HG02610 (cell line): ENCODE measurements around the gene GABRP.
"Not testable (repeated sequence)": the region's sequence is repeated elsewhere in the genome, so short reads cannot be mapped to it uniquely, and the experiment has no call there.

ENCODE experiments used
- ATAC-seq: cut with Tn5 transposase; IDR thresholded peaks from one replicate; pipeline ENCODE4 v1.9.1; 2021; ENCODE audit warnings: mild to moderate bottlenecking, moderate library complexity; ENCODE audit not compliant: unreplicated experiment

Gene GABRP

DNA sequence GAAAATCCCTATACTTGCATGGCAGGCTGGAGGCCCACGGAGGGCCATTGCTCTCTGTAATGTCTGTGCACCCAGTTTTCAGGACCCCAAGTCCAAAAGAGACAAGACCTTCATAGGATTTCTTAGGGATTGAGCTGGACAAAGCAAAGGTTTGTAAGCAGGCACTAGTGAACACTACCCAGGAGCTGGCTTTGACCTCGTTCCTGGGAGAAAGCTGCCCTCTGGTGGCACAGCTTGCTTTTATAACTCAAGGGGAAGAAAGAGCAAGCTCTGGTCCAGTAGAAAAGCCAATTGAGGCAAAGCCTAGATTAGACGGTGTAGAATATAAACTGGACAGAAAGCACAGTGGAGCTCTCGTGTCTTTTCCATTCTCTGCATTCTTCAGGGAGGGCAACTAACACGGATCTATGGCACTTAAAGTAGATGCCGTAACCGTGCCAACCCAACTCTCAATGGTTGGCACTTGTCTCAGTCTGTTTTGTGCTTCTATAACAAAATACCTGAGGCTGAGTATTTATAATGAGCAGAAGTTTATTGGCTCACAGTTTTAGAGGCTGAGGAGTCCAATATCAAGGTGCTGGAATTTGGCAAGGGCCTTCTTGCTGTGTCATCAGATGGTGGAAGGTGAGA is 7.9 kb downstream of the GABRP start:
- no peak for ATAC-seq

DNA sequence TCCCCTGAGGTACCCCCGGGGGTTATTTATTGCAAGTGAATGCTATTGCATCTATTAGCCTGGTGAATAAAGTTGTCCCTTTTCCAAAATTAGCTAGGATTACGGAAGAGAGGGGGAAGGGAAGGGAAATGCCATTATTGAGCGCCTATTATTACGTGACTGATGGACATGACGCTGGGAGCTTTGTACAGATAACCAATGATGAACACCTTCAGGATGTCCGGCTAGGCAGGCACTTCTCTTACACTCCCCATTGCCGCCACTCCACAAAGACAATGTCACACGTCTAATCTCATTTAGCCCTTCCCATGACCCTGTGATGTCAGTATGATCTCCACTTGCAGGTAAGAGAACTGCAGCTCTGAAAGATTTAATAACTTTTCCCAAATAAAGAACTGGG is 9.4 kb downstream of the GABRP start:
- no peak for ATAC-seq

DNA sequence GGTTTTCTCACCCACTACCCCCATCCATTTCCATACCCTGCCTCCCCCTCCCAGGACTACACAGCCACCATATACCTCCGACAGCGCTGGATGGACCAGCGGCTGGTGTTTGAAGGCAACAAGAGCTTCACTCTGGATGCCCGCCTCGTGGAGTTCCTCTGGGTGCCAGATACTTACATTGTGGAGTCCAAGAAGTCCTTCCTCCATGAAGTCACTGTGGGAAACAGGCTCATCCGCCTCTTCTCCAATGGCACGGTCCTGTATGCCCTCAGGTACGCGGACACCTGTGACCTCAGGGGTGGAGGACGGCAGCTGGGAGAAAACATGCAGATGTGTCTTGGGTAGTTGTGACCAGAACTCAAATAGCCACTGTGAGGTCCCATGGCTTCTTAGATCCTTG is 11.6 kb downstream of the GABRP start:
- no peak for ATAC-seq

DNA sequence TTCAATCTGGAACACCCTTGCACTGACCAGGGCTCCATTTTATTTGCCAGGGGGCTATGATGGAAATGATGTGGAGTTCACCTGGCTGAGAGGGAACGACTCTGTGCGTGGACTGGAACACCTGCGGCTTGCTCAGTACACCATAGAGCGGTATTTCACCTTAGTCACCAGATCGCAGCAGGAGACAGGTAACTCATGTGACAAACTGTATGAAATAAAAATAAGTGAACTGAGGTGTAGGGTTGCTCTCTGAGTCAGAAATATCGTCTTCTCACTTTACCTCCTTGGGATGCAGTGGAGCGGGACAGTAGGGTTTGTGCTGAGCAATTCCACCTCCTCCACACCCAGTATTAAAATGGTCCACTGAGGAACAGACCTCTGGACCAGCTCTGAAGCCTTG is 22.1 kb downstream of the GABRP start:
- ATAC-seq, result no peak

DNA sequence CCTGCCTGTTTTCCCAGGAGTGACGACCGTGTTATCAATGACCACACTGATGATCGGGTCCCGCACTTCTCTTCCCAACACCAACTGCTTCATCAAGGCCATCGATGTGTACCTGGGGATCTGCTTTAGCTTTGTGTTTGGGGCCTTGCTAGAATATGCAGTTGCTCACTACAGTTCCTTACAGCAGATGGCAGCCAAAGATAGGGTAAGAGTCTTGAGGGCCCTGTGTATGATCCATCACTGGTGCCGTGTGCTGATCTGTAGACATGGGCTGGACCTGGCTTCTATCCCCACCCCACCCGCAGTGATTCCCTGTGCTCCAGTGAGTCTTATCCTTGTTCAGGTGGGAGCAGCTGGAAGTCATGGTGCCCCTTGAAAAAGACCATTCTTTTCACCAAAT is 26.0 kb downstream of the GABRP start:
- ATAC-seq, result no peak

DNA sequence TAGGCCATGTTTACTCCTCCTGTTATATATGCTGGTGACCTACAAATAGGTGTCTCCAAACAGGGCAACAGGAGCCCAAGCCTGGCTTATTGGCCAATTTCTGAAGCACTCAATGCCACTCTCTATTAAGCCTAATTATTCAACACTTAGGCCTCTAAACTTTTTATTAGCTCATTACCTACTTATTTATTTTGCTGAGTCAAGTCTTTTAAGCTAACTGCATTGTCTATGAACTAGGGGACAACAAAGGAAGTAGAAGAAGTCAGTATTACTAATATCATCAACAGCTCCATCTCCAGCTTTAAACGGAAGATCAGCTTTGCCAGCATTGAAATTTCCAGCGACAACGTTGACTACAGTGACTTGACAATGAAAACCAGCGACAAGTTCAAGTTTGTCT is 28.2 kb downstream of the GABRP start:
- no peak for ATAC-seq

DNA sequence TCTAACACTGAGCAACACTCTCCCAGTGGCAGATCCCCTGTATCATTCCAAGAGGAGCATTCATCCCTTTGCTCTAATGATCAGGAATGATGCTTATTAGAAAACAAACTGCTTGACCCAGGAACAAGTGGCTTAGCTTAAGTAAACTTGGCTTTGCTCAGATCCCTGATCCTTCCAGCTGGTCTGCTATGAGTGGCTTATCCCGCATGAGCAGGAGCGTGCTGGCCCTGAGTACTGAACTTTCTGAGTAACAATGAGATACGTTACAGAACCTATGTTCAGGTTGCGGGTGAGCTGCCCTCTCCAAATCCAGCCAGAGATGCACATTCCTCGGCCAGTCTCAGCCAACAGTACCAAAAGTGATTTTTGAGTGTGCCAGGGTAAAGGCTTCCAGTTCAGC is 29.7 kb downstream of the GABRP start:
- no peak for ATAC-seq

DNA sequence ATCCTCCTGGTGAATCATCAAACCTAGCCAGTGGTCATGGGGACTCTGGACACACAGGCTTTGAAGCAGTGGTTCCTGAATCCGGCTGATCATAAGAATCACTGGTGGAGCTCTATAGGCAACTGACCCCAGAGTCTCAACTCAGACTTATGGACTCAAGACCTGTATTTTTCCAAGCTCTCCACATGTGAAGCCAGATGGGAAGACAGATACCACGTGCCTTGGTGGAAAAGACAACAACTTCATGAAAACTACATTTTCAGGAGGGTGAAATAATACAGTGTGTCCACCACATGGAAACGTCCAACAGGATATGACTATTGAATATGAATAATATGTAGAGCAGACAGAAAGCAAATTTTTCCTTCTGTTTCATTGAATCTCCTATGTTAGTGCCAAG is 33.7 kb downstream of the GABRP start:
- ATAC-seq, result no peak

DNA sequence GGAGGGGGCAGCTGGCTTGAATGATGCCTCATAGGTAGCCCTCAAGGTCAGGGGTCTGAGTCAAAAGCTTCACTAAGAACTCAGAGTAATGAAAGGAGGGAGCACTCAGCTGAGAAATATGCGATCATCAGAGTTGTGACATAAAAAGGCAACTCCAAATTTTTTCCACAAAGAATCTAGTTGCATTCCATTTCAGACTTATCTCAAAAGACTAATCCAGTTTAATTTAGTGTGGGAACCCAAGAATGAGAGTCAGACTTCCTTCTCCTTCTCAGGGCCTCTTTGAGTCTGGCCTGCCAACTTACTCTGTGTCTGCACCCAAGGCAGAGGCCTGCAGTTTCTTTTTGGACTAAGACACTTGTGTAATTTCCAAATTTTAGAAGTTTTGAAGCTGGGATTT is 34.7 kb downstream of the GABRP start:
- no peak for ATAC-seq

DNA sequence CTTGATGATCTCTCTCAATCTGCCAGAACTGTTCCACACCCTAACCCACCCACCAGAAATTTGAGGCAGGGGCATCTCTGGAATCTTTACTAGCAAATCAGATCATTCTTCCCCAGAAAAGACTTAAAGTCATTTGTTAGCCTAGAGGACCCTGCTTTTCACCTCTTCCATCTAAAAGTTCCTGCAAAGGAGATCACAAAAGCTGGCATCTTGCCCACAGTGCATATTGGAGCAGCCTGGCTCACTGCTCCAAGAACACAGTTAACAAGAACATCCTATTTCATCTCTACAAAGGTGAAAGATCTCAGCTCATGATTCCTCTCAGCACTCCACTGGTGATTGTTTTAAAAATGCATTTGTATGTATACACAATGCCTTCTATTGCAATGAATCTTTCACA is 36.3 kb downstream of the GABRP start:
- no peak for ATAC-seq

DNA sequence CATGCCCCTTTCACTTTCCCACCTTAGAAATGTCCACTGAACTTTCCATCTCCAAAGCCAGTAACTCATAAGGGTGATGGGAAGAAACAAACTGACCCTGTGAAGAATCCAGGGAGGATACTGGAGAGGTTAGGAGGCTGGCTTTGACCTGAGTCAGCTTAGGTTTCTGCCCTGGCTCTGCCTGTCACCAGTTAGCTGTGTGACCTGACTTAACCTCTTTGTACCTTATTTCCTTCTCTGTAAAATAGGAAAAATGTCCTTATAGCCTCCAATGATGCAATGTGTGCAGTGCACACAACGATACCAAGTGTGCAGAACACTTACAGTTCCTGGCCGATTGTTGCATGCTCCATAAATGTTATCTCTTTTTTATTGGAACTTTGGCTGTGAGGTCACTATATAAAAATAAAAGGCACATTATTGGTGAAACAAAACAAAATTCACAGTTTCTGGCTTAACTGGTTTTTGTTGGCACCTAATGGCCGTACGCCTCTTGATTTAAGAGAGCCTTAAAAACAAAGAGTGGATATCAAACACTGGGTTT is 37.8 kb downstream of the GABRP start:
- ATAC-seq, result no peak

DNA sequence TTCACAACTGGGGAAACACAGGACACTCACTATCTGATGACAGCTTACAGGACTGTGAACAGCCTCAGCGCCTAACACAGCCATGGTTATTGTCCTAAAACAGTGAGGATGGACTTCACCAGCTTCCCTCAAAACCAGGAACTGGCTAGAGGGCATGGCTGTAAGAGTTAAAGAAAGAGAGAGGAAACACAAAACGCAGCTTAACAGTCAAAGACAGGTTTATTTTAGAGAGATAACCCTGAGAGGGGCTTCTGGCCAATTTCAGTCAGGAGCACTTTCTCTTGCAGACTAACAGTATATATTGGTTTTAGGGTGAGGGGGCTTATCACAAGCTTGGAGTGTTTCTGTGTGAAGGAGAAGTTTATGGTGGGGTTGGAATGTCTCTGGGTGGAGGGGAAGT is 42.6 kb downstream of the GABRP start:
- ATAC-seq, result no peak

DNA sequence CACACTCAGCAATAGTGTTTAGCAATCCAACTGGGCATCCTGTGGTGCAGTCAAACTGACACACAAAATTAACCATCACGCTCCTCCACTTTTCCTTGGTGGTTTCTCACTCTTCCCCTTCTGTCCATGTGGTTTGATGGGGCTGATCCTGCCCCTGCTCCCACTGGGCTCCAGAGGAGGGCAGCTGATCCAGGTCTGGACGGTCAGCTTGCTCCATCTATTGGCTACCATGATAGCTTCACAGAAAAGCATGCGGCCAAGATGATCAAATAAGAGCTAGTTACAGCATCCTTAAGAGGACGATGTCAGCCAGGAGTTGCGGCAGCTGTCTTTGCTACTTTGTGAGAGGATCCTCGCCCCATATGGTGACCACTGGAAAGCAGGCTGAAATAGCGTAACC is 48.7 kb downstream of the GABRP start:
- no peak for ATAC-seq

DNA sequence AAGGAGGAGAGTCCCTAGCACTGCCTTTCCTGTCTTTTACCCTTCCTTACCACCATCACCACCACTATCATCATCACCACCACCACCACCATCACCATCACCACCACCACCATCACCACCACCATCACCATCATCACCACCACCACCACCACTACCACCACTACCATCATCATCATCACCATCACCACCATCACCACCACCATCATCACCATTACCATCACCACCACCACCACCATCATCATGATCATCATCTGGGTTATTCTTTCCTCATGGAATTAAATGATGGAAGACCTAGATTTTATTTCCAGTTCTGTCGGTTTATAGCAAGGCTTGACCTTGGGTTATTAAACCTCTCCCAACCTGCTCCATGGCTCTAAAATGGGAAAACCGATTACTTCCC is 50.5 kb downstream of the GABRP start:
- ATAC-seq, result not testable (repeated sequence)

DNA sequence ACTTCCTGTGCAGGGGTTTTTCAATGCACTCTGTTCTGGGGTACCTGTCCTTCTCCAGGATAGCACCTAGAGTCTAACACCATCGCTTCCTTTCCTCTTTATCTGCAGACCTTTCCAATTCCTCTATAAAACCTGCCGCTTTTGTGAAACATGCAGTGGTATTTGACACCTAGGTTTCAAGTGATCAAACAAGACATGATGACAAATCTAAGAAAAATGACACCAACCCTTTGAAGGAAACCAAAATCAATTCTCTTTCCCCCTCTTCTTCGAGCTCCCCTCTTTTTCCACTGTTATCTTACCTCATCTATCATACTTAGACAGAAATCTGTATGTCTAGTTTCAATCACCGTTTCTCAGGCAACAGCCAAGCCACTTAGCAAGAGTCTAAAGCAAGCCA is 52.7 kb downstream of the GABRP start:
- no peak for ATAC-seq

DNA sequence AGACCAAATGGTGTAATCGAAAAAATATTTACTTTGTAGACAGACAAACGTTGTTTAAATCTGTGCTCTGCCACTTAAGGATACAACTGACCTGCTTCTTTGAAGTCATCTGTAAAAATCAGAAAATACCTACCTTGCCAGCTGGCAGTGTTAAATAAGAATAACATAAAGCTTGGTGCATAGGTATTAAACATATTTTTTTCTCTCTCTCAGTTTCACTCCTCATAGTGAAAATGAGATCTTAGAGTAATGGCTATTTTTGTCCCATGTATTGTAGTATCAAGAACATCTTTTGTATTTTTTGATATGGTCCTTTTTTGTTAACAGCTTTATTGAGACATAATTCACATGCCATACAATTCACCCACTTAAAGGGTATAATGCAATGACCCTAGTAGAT is 60.3 kb downstream of the GABRP start:
- ATAC-seq, result no peak

DNA sequence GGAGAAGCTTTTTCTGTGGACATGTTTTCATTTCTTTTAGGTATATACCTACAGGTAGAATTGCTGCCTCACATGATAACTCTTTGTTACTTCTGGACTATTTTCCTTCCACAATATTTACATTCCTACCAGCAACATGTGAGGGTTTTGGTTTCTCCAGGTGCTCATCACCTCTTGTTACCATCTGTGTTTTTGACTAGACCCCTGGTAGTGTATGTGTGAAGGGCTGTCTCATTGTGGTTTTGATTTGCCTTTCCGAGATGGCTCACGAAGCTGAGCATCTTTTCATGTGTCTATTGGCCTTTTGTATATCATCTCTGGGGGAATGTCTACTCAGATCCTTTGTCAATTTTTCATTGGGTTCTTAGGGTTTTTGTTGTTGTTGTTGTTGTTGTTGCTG is 61.1 kb downstream of the GABRP start:
- no peak for ATAC-seq

DNA sequence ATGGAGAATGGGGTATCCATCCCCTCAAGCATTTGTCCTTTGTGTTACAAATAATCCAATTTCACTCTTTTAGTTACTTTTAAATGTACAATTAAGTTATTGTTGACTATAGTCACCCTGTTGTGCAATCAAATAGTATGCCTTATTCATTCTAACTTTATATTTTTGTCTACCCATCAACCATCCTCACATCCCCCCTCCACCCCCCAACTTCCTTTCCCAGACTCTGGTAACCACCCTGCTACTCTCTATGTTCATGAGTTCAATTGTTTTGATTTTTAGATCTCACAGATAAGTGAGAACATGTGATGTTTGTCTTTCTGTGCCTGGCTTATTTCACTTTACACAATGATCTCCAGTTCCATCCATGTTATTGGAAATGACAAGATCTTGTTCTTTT is 62.9 kb downstream of the GABRP start:
- no peak for ATAC-seq

DNA sequence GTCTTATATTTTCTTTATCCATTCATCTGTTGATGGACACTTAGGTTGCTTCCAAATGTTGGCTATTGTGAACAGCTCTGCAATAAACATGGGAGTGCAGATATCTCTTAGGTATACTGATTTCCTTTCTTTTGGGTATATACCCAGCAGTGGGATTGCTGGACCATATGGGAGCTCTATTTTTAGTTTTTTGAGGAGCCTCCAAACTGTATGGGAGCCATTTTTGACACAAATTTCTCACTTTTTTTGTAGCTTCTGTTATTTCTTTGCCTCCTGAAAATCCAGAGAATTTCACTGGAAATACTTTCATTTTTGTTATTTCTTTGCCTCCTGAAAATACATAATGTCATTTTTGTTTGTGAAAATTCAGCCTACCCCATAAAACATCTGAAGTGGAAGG is 63.3 kb downstream of the GABRP start:
- ATAC-seq, result no peak

DNA sequence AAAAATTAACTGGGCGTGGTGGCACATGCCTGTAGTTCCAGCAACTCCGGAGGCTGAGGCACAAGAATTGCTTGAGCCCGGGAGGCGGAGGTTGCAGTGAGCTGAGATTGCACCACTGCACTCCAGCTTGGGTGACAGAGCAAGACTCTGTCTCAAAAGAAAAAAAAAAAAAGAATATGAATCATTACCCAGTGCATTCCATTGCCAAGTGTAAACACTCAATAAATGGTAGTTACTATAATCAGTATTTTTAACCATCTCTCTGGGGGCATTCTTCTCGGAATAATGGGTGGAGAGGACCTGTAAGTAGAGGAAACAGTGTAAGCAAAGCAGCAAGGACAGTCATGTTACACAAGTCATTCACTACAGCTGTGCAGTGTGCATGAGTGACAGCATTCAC is 64.5 kb downstream of the GABRP start:
- ATAC-seq, result no peak

DNA sequence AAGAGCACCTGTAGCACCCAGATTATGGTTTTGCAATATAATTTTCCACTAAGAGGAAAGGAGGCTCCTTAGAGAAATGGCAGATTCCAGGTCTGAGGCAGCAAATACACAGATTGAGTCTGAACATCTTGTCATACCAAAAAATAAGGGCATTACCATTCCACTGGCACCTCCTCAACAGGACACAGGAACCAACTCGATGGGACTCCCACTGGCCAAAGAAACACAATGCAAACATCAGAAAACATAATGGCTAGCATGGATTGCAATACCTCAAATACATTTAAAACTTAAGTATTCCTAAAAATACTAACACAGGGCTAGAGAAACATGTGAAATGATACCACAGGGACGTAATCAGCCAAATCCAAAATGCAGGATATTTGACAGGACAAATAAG is 65.8 kb downstream of the GABRP start:
- no peak for ATAC-seq

DNA sequence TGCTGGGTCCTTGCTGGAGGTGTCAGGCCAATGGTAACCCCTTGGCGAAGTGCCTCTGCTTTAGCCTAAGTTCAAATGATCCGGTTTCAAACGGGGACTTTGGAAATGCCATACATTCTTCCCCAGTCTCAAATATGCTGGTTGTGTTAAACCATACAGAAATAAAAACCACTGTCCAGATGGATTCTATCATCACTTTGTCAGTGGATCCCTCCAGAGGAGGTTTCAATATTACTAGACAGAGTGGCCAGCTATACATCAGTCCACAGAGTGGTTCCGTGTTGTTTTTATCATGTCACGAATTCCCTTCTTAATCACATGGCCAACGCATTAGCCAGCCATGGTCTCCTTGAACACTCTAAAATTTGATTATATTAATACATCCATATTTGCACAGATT is 71.0 kb downstream of the GABRP start:
- no peak for ATAC-seq

DNA sequence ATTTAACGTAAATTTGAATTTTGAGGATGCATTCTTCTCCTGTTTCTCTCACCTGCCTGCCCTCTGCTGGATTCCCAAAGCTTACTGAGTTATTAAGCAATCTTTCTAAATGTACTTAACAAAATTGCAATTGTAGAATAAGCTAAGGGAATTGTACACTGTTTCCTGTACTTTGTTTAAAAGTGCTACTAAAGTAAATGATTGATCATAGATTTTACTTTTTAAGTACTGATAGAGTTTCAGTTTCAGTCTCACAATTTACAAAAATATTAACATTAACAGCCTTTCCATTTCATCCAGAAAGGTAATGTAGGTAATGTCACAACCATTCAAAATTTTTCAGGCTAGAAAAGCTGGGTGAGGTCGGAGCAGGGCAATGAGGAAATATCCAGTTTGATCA is 73.5 kb downstream of the GABRP start:
- no peak for ATAC-seq
